NCI-H510A (cell line): ENCODE measurements around the gene RIPK4.
"Not testable (repeated sequence)": the region's sequence is repeated elsewhere in the genome, so short reads cannot be mapped to it uniquely, and the experiment has no call there.

Experiments used
- DNase-seq: peaks from one replicate; lab custom pipeline; 2025; lab: John Stamatoyannopoulos, UW

Gene RIPK4

DNA sequence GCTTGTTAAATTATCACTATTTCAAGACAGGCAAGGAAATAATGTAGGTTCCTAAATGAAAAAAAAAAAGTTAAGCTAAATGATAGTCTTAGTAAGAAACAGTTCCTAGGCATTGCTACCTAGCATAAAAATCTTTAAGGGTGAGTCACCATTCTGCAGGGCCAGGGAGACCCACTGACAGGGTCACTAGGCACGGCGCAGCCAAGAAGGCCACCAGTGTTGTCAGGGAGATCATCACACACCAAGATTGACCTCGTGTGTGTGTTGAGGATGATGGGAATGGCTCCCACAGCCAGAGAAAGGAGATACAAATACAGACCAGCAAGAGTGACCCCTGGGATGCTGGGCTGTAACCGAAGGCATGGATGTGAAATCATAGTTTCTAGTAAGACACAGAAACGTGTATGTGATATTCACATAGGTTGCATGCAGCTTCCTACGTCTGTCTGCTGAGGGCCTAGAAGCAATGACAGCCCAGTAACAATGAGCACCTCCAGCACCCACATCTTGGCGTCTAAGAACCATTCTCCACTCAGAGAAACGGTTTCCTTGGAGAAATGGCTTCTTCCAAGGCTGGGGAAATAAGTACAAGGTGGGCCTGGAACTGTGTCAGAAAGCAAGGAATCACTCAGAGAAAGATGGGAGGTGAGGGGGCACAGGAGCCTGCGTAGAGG, 29.1 kb downstream of the RIPK4 start:
- DNase-seq = no peak

DNA sequence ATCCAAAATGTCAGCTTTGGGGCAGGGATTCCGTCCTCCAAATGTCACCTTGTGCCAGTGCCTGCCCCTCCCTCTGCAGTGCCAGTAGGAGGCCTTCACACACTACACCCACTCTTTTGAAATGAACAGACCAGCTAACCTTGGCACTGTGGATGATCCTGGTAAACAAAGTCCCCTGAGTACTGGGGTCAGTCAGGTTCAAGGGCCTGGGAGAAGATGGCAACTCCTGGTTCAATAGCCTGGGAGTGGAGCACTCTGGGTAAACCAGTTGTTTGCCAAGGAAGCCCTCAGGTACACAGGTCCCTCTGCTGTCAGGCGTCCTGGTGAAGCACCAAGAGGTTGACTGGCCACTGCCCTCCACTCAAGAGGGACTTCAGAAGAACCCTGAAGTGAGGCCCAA, 30.4 kb downstream of the RIPK4 start:
- no peak for DNase-seq

DNA sequence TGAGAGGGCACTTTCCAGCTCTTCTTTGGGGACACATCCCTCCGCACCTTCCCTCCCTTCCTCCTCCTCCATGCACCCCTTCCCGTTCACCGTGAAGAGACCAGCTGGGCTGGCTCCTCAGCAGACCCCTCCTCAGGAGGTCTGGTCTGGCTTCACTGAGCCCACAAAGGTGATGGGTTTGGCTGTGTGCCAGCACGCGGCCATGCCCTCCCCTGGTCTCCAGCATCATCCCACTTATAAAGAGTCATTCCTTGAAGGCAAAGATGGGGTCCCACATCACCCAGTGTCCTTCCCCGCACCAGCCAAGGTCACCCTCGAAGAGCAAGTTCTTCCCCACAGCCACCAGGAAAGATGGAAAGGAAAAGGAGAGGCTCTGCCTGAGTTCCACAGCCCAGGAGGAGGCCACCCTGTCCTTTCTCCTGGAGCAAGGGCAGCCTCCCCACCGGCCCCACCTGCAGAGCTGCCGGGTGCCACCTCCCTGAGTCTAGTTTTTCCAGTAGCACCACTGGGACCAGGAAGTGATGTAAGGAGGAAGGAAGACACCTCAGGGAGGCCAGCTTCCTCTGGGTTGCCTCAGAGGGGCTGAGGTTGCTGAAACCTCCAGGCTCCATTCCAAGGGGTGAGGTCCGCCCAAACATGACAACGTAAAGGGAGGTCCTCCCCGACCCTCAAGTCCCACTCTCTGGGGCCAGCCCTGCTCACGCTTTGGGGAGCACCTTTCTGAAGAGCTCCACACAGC, 32.7 kb downstream of the RIPK4 start:
- no peak for DNase-seq

DNA sequence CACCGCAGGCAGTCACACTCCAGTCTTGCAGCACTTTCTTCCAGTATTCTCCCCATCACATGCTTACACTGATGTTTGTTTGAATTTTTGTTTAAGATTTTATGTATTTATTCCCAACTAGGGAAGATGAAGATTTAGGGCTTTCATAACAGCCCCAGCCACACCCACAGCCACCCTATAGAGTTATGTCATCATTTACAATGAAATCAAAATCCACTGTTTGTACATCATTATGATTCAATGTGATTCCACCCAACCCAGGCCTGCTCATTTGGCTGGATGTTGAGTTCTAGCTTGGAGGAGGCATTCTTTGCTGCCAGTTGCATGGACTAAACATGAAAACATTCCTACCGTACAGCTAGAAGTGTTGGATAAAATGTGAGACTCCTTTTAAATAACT, 35.8 kb downstream of the RIPK4 start:
- no peak for DNase-seq

DNA sequence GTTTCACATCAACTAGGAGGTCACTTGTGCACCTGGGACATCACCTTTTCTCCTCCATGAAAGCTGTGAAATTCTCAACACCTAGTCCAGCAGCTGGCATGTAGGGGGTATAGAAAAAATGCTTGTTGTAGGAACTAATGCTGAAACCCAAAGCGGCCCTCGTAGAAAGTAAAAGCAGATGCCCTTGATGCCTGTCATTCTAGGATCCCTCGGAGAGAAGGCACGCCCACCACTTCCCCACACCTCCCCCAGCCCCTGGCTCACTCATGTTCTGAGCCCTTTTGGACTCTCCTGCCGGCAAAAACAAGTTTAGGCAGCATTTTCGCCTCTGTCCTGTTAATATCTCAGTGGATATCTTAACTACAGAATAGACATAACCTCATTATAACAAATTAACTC, 36.5 kb downstream of the RIPK4 start:
- no peak for DNase-seq

DNA sequence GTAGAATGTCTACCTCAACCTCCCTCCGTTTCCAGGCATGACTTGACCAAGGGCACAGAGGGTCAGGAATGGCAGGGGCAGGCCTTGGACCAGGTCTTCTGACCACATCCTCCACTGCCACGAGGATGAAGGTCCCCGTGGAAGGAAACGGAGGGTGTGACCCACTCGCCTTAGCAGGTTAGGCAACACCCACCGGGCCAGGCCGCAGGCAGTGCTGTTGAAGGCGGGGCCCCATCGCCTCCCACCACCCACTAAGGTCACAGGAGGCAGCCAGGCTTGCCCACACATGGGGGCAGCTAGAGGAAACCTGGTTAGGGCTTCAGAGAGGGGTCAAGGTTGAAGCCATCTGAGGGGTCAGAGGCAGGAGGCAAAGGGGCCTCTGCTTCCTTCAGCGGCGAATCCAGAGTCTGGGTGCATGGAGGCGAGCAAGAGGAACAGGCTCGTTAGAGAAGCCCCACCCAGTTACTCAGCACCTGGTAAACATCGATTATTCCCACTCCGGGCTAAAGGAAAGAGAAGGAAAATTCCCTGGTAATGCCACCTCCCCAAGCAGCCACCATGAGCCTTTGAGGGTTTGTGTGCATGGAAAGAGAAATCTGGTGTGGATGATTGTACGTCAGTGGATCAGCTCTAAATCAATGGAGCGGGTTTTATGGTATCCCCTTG, 37.0 kb downstream of the RIPK4 start:
- DNase-seq = no peak

DNA sequence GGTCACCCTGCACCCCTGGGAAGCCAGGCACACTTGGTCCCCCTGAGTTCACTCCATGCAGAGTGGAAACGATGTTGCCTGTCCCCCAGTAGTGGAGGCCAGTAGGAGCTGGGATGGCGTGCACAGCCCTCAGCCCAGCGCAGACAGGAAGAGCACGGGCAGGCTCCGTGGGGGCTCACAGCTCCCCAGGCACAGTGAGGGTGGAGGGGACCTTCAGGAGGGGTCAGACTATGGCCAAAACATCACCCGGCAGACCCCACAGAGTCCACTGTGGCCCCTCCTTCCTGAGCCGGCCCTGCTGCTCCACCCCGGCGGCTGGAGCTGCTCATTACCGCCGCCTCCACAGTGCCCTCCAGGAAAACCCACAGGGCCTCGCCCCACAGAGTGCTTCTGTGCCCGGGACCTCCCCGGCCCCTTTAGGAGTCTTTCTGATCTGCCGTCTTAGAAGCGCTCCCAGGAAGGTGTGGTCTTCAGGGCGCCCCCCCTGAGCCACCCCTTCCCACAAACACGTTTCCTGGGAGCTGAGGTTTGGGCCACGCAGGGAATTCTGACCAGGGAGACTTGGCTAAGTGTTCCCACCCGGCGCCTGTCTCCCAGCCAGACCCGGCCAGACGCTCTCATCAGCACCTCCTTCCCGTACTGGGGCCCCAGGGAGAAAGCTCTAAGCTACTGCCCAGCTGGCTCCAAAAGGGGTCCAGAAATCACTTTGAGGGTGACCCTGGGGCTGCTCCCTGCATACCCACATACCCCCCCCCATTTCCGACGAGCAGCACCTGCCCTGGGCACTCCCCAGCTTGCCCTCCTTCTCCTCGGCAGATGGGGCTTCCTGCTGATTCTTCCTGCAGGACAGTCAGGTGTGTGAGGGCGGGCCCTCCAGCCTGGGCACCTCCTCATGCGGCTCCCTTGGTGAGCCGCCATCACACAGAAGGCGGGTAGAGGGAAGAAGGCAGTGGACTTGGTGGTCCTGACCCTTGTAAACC, 38.8 kb downstream of the RIPK4 start:
- DNase-seq = no peak

DNA sequence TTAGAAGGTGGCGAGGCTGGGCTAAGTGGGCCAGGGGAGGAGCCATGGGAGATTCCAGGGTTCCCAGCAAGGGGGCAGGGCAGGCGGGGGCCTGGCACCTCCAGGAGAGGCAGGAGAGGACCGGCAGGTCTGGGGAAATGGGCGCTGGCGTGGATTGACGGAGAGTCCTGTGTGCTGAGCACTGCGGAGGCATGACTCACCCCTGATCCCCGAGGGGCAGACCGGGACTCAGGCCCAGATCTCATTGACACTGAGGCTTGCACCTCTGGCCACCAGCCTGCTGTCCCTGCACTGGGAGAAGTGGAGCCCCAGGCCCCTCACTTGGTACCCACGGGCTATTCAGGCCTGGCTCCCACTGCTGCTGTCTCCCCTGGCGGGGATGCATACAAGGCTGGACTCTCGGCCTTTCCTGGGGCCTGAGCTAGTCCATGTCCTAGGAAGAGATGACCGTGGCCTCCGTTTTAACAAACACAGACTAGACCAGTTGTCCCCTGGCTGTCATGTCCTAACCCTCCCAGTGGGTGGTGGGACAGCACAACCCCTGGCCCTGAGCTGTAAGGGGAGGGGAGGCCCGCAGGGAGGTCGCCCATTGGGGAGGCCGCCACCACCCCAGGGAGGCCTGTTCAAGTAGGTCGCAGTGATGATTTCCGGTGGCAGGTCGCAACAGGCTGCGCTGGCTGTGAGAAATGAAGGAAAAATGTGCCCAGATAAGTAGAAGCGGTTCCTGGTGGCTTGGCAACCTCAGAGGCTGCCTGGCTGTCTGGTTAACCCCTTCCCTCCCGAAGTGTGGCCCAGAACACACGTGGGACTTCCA, 39.7 kb downstream of the RIPK4 start:
- DNase-seq = peak; percentile 33

DNA sequence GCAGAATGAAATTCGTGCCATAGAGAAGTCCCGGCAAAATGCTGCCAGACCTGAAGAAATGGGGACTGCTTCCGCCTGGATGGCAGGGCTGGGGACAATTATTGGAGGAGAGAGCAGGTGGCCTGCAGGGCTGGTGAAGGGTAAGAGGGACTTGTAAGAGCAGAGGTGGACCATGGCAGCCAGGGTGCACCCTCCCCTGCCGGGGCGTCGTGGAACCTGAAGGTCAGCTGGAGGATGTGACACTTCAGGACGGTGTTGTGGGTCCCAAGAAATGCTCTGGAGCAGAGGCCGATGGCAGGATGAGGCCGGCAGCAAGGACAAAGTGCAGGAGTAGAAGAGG, 40.3 kb downstream of the RIPK4 start:
- DNase-seq = no peak

DNA sequence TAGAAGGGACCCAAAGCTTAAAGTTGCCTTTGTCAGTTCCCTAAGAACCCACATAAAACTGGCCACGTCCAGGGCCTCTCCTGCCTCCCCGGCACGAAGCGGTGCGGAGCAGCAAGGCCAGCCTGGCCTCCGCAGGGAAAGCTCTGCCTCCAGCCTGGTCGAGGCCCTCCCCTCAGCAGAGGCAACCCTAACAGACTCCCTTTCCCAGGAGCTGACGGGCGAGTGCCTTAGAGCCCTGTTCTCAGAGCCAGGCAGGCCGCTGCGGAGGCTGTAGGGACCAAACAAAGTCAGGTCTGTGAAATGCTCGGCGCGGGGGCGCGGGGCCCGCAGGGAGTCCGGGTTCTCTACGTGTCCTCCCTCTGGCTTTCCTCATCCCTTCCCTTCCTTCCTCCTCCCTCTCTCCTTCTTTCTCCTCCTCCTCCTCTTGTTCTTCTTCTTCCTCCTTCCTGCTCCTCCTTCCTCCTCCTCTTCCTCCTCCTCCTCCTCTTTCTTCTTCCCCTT, 40.7 kb downstream of the RIPK4 start:
- no peak for DNase-seq

DNA sequence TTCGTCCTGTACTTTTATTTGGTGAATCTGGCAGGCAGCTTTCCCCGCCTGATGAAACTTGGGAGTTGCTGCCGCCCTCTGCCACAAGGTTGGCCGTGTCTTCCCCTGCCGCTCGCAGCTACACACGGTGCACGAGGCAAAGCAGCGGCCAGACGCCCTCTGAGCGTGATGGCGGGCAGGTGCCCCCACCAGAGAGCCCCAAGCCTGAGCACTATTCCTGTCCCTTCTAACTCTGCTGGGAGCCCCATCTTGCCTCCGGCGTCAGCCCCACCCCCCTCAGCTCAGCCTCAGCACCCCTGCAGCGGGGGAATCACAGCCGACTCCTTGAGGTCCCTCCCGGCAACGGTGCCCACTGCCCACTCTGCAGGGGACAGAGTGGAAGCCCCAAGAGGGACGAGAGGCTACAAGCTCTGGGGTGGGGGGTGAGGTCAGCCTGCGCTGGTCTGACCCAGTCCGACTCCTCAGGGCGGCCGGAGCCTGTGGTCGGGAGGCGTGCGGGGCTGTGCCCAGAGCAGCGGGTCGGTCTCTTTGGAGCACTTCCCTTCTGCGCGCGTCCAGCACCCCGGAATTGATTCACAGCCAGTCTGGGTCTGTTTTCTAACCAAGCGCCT, 41.3 kb downstream of the RIPK4 start:
- DNase-seq = no peak

DNA sequence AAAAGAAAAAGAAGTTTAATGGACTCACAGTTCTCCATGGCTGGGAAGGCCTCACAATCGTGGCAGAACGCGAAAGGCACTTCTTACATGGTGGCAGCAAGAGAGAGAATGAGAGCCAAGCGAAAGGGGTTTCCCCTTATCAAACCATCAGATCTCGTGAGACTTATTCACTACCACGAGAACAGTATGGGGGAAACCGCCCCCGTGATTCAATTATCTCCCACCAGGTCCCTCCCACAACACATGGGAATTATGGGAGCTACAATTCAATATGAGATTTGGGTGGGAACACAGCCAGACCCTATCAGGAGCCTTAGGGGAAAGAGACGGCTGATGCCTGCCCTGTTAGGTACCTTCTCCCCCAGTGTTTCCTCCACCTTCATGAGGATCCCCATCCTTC, 43.0 kb downstream of the RIPK4 start:
- DNase-seq = not testable (repeated sequence)

DNA sequence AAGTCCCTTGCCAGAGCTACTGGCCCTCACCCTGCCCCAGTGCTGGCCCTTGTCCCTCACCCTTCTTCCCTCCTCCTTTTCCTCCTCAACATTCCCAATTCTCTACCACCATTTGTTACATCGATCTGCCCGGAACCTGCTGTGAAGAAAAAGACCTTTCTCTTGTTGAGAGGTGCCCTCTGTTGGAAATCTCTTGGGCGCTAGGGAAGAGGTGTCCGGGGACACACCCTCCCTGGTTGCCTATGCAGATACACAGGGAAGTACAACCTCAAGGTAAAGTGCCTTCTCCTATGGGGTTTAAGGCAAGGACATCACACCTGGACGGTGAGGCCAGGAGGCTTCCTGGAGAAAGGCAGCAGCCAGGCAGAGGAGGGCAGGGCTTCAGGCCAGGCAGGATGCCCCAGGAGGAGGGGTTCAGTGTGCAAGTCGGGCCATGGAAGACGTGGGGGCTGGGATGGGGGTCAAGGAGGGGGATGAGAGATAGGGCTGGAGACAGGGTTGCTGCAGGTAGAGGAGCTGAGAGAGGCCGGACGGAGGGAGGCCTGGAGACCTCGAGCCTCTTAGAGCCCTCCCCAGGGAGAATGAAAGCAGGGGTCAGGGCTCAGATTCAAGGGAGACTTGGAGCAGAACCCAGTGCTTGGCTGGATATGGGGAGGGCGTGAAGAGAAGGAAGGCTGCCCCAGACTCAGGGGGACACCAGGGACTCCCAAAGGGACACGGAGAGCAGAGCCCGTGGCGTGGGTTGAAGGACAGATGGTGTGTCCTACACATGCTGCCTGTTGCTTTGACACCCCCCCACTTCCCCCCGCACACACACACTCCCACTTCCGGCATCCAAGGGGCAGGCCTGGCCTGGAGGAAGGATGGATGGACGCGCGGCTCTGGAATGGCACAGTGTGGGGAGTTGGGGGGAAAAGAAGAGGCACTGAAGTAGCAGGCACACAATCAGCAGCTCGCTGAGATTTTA, 44.5 kb downstream of the RIPK4 start:
- no peak for DNase-seq

DNA sequence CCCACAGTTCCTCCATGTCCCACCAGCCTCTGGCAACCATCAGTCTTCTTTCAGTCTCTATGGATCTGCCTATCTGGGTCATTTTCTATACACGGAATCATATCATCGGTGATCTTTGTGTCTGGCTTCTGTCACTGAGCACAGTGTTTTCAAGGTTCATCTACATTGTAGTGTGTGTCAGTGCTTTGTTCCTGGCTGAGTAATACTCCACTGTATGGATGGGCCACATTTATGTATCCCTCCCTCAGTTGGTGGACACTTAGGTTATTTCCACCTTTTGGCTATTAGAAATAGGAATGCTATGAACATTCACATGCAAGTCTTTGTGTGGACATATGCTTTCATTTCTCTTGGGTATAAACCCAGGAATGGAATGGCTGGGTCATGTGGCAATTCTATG, 46.6 kb downstream of the RIPK4 start:
- DNase-seq = no peak

DNA sequence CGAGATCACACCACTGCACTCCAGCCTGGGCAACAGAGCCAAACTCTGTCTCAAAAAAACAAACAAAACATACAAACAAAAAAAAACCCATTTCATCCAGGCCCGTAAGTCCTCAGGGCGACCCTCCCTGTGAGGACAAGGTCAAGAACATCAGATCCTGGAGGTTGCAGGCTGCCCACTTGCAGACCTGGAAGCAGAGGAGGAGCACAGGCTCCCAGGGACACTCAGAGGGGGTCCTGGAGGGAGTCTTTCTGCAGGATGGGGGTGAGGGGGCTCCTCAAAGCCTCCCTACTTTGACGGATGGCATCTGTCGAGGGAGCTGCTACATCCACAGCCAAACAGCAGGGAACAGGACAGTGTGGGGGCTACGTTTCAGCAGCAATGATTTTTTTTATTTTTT, 47.2 kb downstream of the RIPK4 start:
- DNase-seq = no peak

DNA sequence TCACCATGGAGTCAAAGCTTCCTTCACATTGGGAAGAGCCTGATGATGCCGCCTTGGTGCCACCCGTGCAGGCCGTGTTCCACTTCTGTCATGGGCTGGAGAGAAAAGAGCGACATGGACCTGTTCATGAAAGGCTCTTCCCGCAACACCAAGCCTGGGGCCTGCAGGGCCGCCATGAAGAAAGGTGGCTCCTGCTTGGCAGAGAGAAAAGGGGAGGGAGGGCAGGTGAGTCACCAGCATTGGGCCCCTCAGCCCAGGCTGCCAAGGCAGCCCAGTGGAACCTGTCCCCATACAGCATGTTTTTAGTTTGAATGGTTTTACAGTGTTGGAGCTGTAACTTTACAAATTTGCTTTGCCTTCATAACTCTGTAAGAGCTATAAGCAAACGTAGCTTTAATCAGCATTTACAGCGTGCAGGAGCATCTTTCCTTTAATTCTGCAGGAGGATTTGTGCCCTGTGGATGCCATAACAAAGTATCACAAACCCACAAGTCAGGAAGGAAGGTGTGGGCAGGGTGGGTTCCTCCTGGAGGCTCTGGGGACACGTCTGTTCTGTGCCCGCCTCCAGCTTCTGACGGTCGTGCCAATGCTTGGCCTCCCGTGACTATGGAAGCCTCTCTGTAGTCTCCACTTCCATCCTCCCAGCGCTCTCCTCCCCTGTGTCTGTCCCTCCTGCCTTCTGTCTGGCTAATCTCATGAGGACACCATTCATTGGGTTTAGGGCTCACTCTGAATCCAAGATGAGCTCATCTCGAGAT, 49.1 kb downstream of the RIPK4 start:
- no peak for DNase-seq

DNA sequence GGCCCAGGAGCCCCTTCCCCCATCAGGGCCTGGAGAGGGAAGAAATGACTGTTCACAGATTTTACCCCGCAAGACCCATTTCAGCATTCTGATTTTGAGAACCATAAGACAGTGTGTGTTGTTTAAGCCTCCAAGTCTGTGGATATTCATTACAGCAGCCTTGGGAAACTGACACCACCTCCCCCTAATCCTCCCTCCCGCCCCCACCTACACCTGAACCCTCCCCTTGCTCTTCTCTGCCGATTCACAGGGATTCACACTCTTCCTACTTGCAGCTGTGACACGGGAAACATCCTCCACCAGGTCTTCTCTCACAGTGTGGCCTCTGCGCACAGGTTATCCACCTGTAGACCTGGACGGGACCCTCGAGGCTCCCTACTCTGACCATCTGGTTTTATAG, 50.1 kb downstream of the RIPK4 start:
- DNase-seq = no peak

DNA sequence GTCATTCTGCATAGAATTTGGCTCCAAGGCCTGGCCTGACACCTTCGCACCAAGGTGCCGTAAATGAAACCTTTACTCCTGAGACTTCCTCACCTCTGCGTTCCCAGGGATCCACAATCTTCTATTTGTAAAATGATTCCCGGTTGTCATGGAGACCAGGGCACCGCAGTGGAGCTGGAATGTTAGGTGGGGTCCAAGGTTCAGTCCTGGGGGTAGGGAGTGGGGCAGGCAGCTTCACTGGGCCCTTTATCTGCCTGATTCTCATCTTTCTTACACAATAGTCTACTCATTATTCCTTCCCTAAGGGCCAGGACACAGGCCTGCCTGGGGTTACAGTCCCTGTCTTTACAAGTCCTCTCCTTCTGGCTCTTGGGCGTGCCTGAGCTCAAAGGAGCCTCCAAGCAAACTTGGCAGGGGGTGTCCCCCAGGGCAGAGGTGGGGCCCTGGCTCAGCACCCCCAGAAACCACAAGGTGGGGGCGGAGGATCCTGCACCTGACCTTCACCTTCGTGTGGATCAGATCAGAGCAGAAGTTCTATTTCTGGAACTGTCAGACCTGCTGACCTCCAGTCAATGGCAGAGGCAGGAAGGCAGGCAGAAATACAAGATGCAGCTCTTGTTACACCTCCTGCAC, 51.1 kb downstream of the RIPK4 start:
- no peak for DNase-seq
